H9 (cell line): ENCODE measurements around the gene PLXNA4. TPM values are rescaled to one million over a fixed set of nuclear protein-coding genes. Genes with fewer than 3 reads are reported as not detected.

Source experiments
- DNase-seq: peaks from one replicate; pipeline ENCODE4 v3.0.0-alpha.2; 2017
- H2AFZ ChIP-seq: one replicate; pipeline ENCODE4 v1.6.1; 2013; ENCODE audit warnings: mild to moderate bottlenecking, low read length, control low read depth, moderate library complexity
- H2AK5ac ChIP-seq: 2 replicates; pipeline ENCODE4 v1.6.1; 2013; ENCODE audit warnings: low read length, control low read depth, mixed read lengths; ENCODE audit not compliant: insufficient read length
- H2BK120ac ChIP-seq: one replicate; pipeline ENCODE4 v1.6.1; 2013; ENCODE audit warnings: low read depth, mild to moderate bottlenecking, low read length, control low read depth, inconsistent platforms; ENCODE audit not compliant: poor library complexity, severe bottlenecking
- H2BK12ac ChIP-seq: 2 replicates; pipeline ENCODE4 v1.6.1; 2013; ENCODE audit warnings: low read length, control low read depth, mixed read lengths, low read depth; ENCODE audit not compliant: insufficient read length
- H2BK15ac ChIP-seq: 2 replicates; pipeline ENCODE4 v1.6.1; 2013; ENCODE audit warnings: low read depth, low read length, control low read depth
- H2BK20ac ChIP-seq: one replicate; pipeline ENCODE4 v1.6.1; 2013; ENCODE audit warnings: low read depth, mild to moderate bottlenecking, low read length, control low read depth, inconsistent platforms; ENCODE audit not compliant: poor library complexity, severe bottlenecking
- H2BK5ac ChIP-seq: 2 replicates; pipeline ENCODE4 v1.6.1; 2013; ENCODE audit warnings: low read length, control low read depth, mixed read lengths; ENCODE audit not compliant: insufficient read length
- H3K14ac ChIP-seq: 2 replicates; pipeline ENCODE4 v1.6.1; 2013; ENCODE audit warnings: low read length, control low read depth; ENCODE audit not compliant: insufficient read depth
- H3K18ac ChIP-seq: 2 replicates; pipeline ENCODE4 v1.6.1; 2013; ENCODE audit warnings: low read depth, mild to moderate bottlenecking, mixed read lengths, low read length, control low read depth; ENCODE audit not compliant: insufficient read length
- H3K23ac ChIP-seq: 2 replicates; pipeline ENCODE4 v1.6.1; 2013; ENCODE audit warnings: low read length, control low read depth, mixed read lengths, low read depth; ENCODE audit not compliant: insufficient read length
- H3K23me2 ChIP-seq: 2 replicates; pipeline ENCODE4 v1.6.1; 2013; ENCODE audit warnings: low read depth, mild to moderate bottlenecking, mixed read lengths, low read length, control low read depth; ENCODE audit not compliant: insufficient read length, poor library complexity, severe bottlenecking
- H3K27ac ChIP-seq: 2 replicates; pipeline ENCODE4 v1.5.1; 2013; ENCODE audit warnings: low read length, control low read depth, mixed read lengths, low read depth; ENCODE audit not compliant: insufficient read length
- H3K27me3 ChIP-seq: 2 replicates; pipeline ENCODE4 v1.6.1; 2013; ENCODE audit warnings: low read length, control low read depth, inconsistent platforms; ENCODE audit not compliant: insufficient read depth
- H3K4ac ChIP-seq: 2 replicates; pipeline ENCODE4 v1.6.1; 2013; ENCODE audit warnings: low read depth, mild to moderate bottlenecking, control low read depth, inconsistent platforms, low read length, moderate library complexity
- H3K4me1 ChIP-seq: 2 replicates; pipeline ENCODE4 v1.6.1; 2013; ENCODE audit warnings: low read length, control low read depth, inconsistent platforms; ENCODE audit not compliant: insufficient read depth
- H3K4me2 ChIP-seq: 2 replicates; pipeline ENCODE4 v1.6.1; 2013; ENCODE audit warnings: low read length, control low read depth, mixed read lengths; ENCODE audit not compliant: insufficient read length, insufficient read depth
- H3K56ac ChIP-seq: 2 replicates; pipeline ENCODE4 v1.6.1; 2013; ENCODE audit warnings: low read depth, mild to moderate bottlenecking, mixed read lengths, low read length, control low read depth; ENCODE audit not compliant: insufficient read length
- H3K79me1 ChIP-seq: 2 replicates; pipeline ENCODE4 v1.6.1; 2013; ENCODE audit warnings: low read depth, mild to moderate bottlenecking, moderate library complexity, low read length, control low read depth, inconsistent platforms; ENCODE audit not compliant: insufficient read depth, poor library complexity, severe bottlenecking
- H3K79me2 ChIP-seq: 2 replicates; pipeline ENCODE4 v1.6.1; 2013; ENCODE audit warnings: low read length, control low read depth, inconsistent platforms; ENCODE audit not compliant: insufficient read depth
- H3K9ac ChIP-seq: 2 replicates; pipeline ENCODE4 v1.6.1; 2013; ENCODE audit warnings: low read length, control low read depth, mixed read lengths; ENCODE audit not compliant: insufficient read length; ENCODE audit errors: extremely low read depth
- H3K9me3 ChIP-seq: one replicate; pipeline ENCODE4 v1.6.1; 2013; ENCODE audit warnings: low read depth, low read length, inconsistent platforms; ENCODE audit not compliant: control insufficient read depth
- H3T11ph ChIP-seq: one replicate; pipeline ENCODE4 v1.6.1; 2013; ENCODE audit warnings: mild to moderate bottlenecking, low read length, control low read depth, inconsistent platforms
- H4K20me1 ChIP-seq: one replicate; pipeline ENCODE4 v1.6.1; 2013; ENCODE audit not compliant: control insufficient read depth, insufficient read length, insufficient read depth
- H4K5ac ChIP-seq: 2 replicates; pipeline ENCODE4 v1.6.1; 2013; ENCODE audit warnings: low read depth, mild to moderate bottlenecking, mixed read lengths, low read length, control low read depth; ENCODE audit not compliant: insufficient read length
- H4K8ac ChIP-seq: replicated peaks from 2 replicates; pipeline ENCODE4 v1.6.1; 2013; ENCODE audit warnings: low read length, control low read depth, mixed read lengths, low read depth; ENCODE audit not compliant: insufficient read length
- H4K91ac ChIP-seq: 2 replicates; pipeline ENCODE4 v1.6.1; 2013; ENCODE audit warnings: low read depth, mild to moderate bottlenecking, moderate library complexity, mixed read lengths, low read length, control low read depth; ENCODE audit not compliant: insufficient read length
- H3K27ac Mint-ChIP-seq, 3 experiments: 2 replicates in 2 of 3; 3 replicates in 1 of 3; pipeline ENCODE4 v1.8.0; 2020 to 2021; ENCODE audit warnings: mixed read lengths in 3 of 3, mild to moderate bottlenecking in 1 of 3, moderate library complexity in 1 of 3
- H3K27me3 Mint-ChIP-seq: 2 replicates; pipeline ENCODE4 v1.8.0; 2021; ENCODE audit warnings: low read depth, mild to moderate bottlenecking, moderate library complexity, mixed read lengths
- H3K36me3 Mint-ChIP-seq, 3 experiments: 2 replicates in 2 of 3; 3 replicates in 1 of 3; pipeline ENCODE4 v1.8.0; 2020 to 2021; ENCODE audit warnings: low read depth in 3 of 3, mixed read lengths in 3 of 3; ENCODE audit not compliant: insufficient read depth in 1 of 3
- H3K4me1 Mint-ChIP-seq, 2 experiments: 2 replicates each; pipeline ENCODE4 v1.8.0; 2020; ENCODE audit warnings: mixed read lengths in 2 of 2
- H3K4me3 Mint-ChIP-seq, 2 experiments: 2 replicates in 1 of 2; 3 replicates in 1 of 2; pipeline ENCODE4 v1.8.0; 2020 to 2021; ENCODE audit warnings: mild to moderate bottlenecking in 2 of 2, mixed read lengths in 2 of 2, moderate library complexity in 1 of 2
- H3K9me3 Mint-ChIP-seq, 2 experiments: 2 replicates in 1 of 2; 3 replicates in 1 of 2; pipeline ENCODE4 v1.8.0; 2020; ENCODE audit warnings: mild to moderate bottlenecking in 2 of 2, mixed read lengths in 2 of 2, moderate library complexity in 1 of 2
- WGBS: extraction: QIAGEN DNeasy Blood & Tissue Kit; methylation state at CpG from one replicate; pipeline ENCODE4 v1.1.7; 2013; ENCODE audit warnings: missing lambda C conversion rate, low lambda C conversion rate, mixed read lengths; ENCODE audit not compliant: insufficient read length; ENCODE audit errors: extremely low coverage; 5-methylcytosine and 5-hydroxymethylcytosine counted together
- total RNA-seq: library from RNA; stranded (reverse); gene quantifications from 2 replicates; pipeline ENCODE4 v1.2.1, GENCODE V29; 2021
- TF ChIP-seq, protein P1 (sequence below): fragments of 200-600 bp; sonication (generic); conservative IDR thresholded peaks from 3 replicates; pipeline ENCODE4 v1.8.0; 2021; ENCODE audit warnings: antibody characterized with exemption, mild to moderate bottlenecking

The PLXNA4 gene
- total RNA-seq, 1 experiment from 2014 or later = 0.35 TPM

DNA sequence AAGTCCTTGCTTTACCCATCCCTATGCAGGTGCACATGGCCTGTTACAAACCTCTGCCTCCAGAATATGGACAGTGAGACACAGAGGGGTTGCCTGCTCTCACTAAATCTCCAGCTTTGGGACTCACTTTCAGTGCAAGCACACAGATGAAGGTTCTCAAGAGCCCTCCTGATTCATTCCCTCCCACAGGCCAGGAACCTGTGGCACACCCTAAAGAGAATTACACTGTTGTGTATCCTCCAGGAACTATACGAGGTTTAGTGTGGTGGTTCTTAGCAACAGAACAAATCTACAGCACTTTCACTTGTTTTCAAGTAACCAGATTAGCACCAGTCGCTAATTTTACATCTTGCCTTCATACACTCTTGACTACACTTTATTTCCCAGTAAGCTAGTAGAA, 192.3 kb downstream of the PLXNA4 start:
- Histone ChIP-seq H3K23ac (no peak overlapping the region), H3K4ac (no peak overlapping the region), H2BK120ac (no peak overlapping the region), H3K23me2 (no peaks in the 10 kb centered on the region), H4K5ac (no peak overlapping the region), H3T11ph (no peak overlapping the region), H3K79me2 (no peaks in the 10 kb centered on the region), H3K4me1 (peaks cover 2% of the 10 kb centered on the region; the same call in 1 of the 2 replicates), H3K9me3 (no peaks in the 10 kb centered on the region), H3K18ac (no peak overlapping the region), H3K4me2 (no peak overlapping the region), H3K27ac (no peak overlapping the region), H3K27me3 (no peaks in the 10 kb centered on the region), H3K9ac (no peak overlapping the region), H4K20me1 (no peaks in the 10 kb centered on the region), H2BK20ac (no peak overlapping the region), H2BK5ac (no peak overlapping the region), H2BK15ac (no peak overlapping the region), H4K8ac (no peak overlapping the region), H3K79me1 (no peaks in the 10 kb centered on the region), H4K91ac (no peak overlapping the region), H3K56ac (no peak overlapping the region), H3K14ac (no peak overlapping the region), H2AFZ (no peak overlapping the region), H2AK5ac (no peak overlapping the region), H2BK12ac (no peak overlapping the region)
- no peak for DNase-seq
- H3K4me1 Mint-ChIP-seq = peaks cover 18 to 28% of the 10 kb centered on the region in 2 experiments
- peaks cover 22% of the 10 kb centered on the region for H3K27me3 Mint-ChIP-seq
- H3K9me3 Mint-ChIP-seq = no peaks in the 10 kb centered on the region
- no CpG with 5 or more reads among the region's 2 CpGs for WGBS
- TF ChIP-seq, protein P1, sequence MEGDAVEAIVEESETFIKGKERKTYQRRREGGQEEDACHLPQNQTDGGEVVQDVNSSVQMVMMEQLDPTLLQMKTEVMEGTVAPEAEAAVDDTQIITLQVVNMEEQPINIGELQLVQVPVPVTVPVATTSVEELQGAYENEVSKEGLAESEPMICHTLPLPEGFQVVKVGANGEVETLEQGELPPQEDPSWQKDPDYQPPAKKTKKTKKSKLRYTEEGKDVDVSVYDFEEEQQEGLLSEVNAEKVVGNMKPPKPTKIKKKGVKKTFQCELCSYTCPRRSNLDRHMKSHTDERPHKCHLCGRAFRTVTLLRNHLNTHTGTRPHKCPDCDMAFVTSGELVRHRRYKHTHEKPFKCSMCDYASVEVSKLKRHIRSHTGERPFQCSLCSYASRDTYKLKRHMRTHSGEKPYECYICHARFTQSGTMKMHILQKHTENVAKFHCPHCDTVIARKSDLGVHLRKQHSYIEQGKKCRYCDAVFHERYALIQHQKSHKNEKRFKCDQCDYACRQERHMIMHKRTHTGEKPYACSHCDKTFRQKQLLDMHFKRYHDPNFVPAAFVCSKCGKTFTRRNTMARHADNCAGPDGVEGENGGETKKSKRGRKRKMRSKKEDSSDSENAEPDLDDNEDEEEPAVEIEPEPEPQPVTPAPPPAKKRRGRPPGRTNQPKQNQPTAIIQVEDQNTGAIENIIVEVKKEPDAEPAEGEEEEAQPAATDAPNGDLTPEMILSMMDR = no peak
- H3K36me3 Mint-ChIP-seq = no peaks in the 10 kb centered on the region
- no peak overlapping the region for H3K27ac Mint-ChIP-seq
- no peak overlapping the region for H3K4me3 Mint-ChIP-seq
